ENCODE results near the gene PTH1R.

GRCh38 chr3:46889381-46890110 is 12.0 kb downstream of the PTH1R start:
- TF ChIP-seq CTCF (IDR thresholded peaks at IDR 0.05) (no peak), POLR2A (IDR thresholded peaks at IDR 0.05; ENCODE audit: low read length) (no peak), MYC (IDR thresholded peaks at IDR 0.05; ENCODE audit: borderline replicate concordance, low read length) (no peak), REST (IDR thresholded peaks at IDR 0.05) (no peak), ESRRA (IDR thresholded peaks at IDR 0.05; ENCODE audit: borderline replicate concordance, low read length) (no peak), MAZ (IDR thresholded peaks at IDR 0.05; ENCODE audit: borderline replicate concordance, low read depth, low read length) (no peak), MAFK (IDR thresholded peaks at IDR 0.05; ENCODE audit: partially characterized antibody) (no peak), RFX5 (IDR thresholded peaks at IDR 0.05) (no peak), ZNF302 (CRISPR knock-in tag; IDR thresholded peaks at IDR 0.05) (no peak)
